ENCODE data around the gene NUCB1. TPM values are rescaled to one million over a fixed set of nuclear protein-coding genes. Genes with fewer than 3 reads are reported as not detected.

Gene NUCB1
- total and polyA plus RNA-seq, 9 of the 15 experiments (the other 6 are each of a cell fraction or from before 2014, with no cell fraction given) = 3.1 to 153 (median 71.7) TPM

- TF ChIP-seq TOE1 (IDR thresholded peaks at IDR 0.05; ENCODE audit: borderline replicate concordance) = peak; percentile 75
- TF ChIP-seq TOE1 (CRISPR knock-in tag; IDR thresholded peaks at IDR 0.05; ENCODE audit: borderline replicate concordance, low read depth) = no peak
- peak; percentile 78; the same call in 1 of the 2 replicates for TF ChIP-seq SMARCA5 (IDR thresholded peaks at IDR 0.05)
- peak; percentile 74 for TF ChIP-seq NKRF (IDR thresholded peaks at IDR 0.05; ENCODE audit: borderline replicate concordance)
- 0 out of 2 replicates have a peak, but pooled peaks have one; percentile 61 for TF ChIP-seq DNMT1 (IDR thresholded peaks at IDR 0.05)
- peak; percentile 6 to 32; a peak in 1 of 4 replicates for TF ChIP-seq KDM1A (IDR thresholded peaks at IDR 0.05)
- TF ChIP-seq NCOA1 (IDR thresholded peaks at IDR 0.05; ENCODE audit: low read depth) = 0 out of 2 replicates have a peak, but pooled peaks have one; percentile 54
- peak; percentile 58; the same call in 1 of the 2 replicates for TF ChIP-seq GATAD2A (IDR thresholded peaks at IDR 0.05)
- TF ChIP-seq, protein P1, sequence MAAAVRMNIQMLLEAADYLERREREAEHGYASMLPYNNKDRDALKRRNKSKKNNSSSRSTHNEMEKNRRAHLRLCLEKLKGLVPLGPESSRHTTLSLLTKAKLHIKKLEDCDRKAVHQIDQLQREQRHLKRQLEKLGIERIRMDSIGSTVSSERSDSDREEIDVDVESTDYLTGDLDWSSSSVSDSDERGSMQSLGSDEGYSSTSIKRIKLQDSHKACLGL (CRISPR knock-in tag; IDR thresholded peaks at IDR 0.05; ENCODE audit: borderline replicate concordance, poor library complexity, severe bottlenecking) = no peak
- peak; percentile 58 for TF ChIP-seq POLR2B (IDR thresholded peaks at IDR 0.05; ENCODE audit: low read depth, partially characterized antibody)
- TF ChIP-seq ZFP36 (IDR thresholded peaks at IDR 0.05; ENCODE audit: low read depth, low read length, partially characterized antibody) = no peak
- peak; percentile 46 for TF ChIP-seq ASH1L (IDR thresholded peaks at IDR 0.05; ENCODE audit: borderline replicate concordance, low read depth, partially characterized antibody)
- peak; percentile 41; the same call in 1 of the 2 replicates for TF ChIP-seq ZNF407 (IDR thresholded peaks at IDR 0.05; ENCODE audit: low read depth)
- no peak for TF ChIP-seq CHAMP1 (IDR thresholded peaks at IDR 0.05)
Measured at GRCh38 chr19:48868114-48868886, 31.8 kb upstream of the NUCB1 start, which contains the start of gene PLEKHA4 (continued).
